Endothelial cell of umbilical vein (primary cell): ENCODE data around the gene SPATA1. TPM values are rescaled to one million over a fixed set of nuclear protein-coding genes. Genes with fewer than 3 reads are reported as not detected.

Experiments
- BruUV-seq: library from RNA; stranded (reverse); fragments of 400-500 nt; replicated peaks from 2 replicates; lab custom pipeline; 2021; lab: Mats Ljungman, UMichigan
- CTCF ChIA-PET: fragments of 300-600, 350-600 bp; sonication (Branson Sonifier 250); formaldehyde crosslinking; loops from one replicate; lab custom pipeline; 2021; ENCODE audit warnings: antibody characterized with exemption, inconsistent platforms; lab: Charles Lee
- POLR2A ChIA-PET: fragments of 300-600, 350-600 bp; sonication (Branson Sonifier 250); formaldehyde crosslinking; loops from one replicate; lab custom pipeline; 2021; ENCODE audit warnings: antibody characterized with exemption, inconsistent platforms; lab: Charles Lee
- DNase-seq: peaks from one replicate; pipeline ENCODE4 v3.0.0-alpha.2; 2011; ENCODE audit warnings: low read depth, low spot score
- FAIRE-seq: peaks from 2 replicates; lab custom pipeline; 2011; peaks lifted over from hg19 to GRCh38; lab: Jason Lieb, UNC
- H2AFZ ChIP-seq: 2 replicates; pipeline ENCODE4 v1.6.0; 2012; ENCODE audit warnings: low read depth, low read length, control low read depth, inconsistent platforms
- H3K27ac ChIP-seq: 2 replicates; pipeline ENCODE4 v1.5.1; 2011; ENCODE audit warnings: low read depth, mild to moderate bottlenecking, control low read depth, low read length, moderate library complexity; ENCODE audit not compliant: insufficient read depth
- H3K27me3 ChIP-seq, 2 experiments: 2 replicates each; pipeline versions ENCODE4 v1.6.0 to v1.6.1; 2011; ENCODE audit warnings: low read length in 2 of 2, mixed read lengths in 1 of 2; ENCODE audit not compliant: control insufficient read depth in 2 of 2, insufficient read depth in 2 of 2
- H3K36me3 ChIP-seq, 2 experiments: 2 replicates in 1 of 2; 3 replicates in 1 of 2; pipeline ENCODE4 v1.5.1; 2011; ENCODE audit warnings: low read length in 2 of 2, mild to moderate bottlenecking in 1 of 2, moderate library complexity in 1 of 2; ENCODE audit not compliant: control insufficient read depth in 2 of 2, insufficient read depth in 2 of 2; ENCODE audit errors: extremely low read depth in 1 of 2
- H3K4me1 ChIP-seq: 3 replicates; pipeline ENCODE4 v1.5.1; 2011; ENCODE audit warnings: mild to moderate bottlenecking, low read length; ENCODE audit not compliant: control insufficient read depth, insufficient read depth; ENCODE audit errors: extremely low read depth
- H3K4me2 ChIP-seq: 2 replicates; pipeline ENCODE4 v1.6.1; 2011; ENCODE audit warnings: low read length, control low read depth, mixed read lengths; ENCODE audit not compliant: insufficient read depth
- H3K4me3 ChIP-seq, 3 experiments: fragments of 200-600 bp in 1 of 3; sonication (generic), shearing (Covaris generic) in 1 of 3; replicated peaks in 1 of 3; 2 replicates each; pipeline ENCODE4 v1.5.1; 2011 to 2016; ENCODE audit warnings: control low read depth in 3 of 3, low read length in 3 of 3, mild to moderate bottlenecking in 2 of 3, inconsistent platforms in 1 of 3, low read depth in 1 of 3, moderate library complexity in 1 of 3; ENCODE audit not compliant: insufficient read depth in 1 of 3
- H3K79me2 ChIP-seq: 2 replicates; pipeline ENCODE4 v1.6.0; 2012; ENCODE audit warnings: low read length, inconsistent platforms; ENCODE audit not compliant: control insufficient read depth, insufficient read depth
- H3K9ac ChIP-seq: replicated peaks from 2 replicates; pipeline ENCODE3; 2011; ENCODE audit warnings: low read length, control low read depth; ENCODE audit not compliant: insufficient read depth; ENCODE audit errors: extremely low read depth
- H3K9me1 ChIP-seq: replicated peaks from 3 replicates; pipeline ENCODE4 v1.6.0; 2011; ENCODE audit warnings: mild to moderate bottlenecking, low read length; ENCODE audit not compliant: control insufficient read depth, insufficient read depth; ENCODE audit errors: extremely low read depth
- H3K9me3 ChIP-seq: replicated peaks from 2 replicates; pipeline ENCODE4 v1.5.1; 2012; ENCODE audit warnings: low read length, inconsistent platforms; ENCODE audit not compliant: control insufficient read depth, insufficient read depth
- H4K20me1 ChIP-seq: replicated peaks from 2 replicates; pipeline ENCODE3; 2011; ENCODE audit warnings: mild to moderate bottlenecking, low read length; ENCODE audit not compliant: control insufficient read depth, insufficient read depth; ENCODE audit errors: extremely low read depth
- CTCF ChIP-seq, 2 donors: IDR thresholded peaks; 1 replicate in 1 of 2; 2 replicates in 1 of 2; pipeline ENCODE4 v1.5.1; 2011; ENCODE audit warnings: low read length in 2 of 2, mild to moderate bottlenecking in 2 of 2, moderate library complexity in 2 of 2, control low read depth in 1 of 2, inconsistent platforms in 1 of 2, low read depth in 1 of 2; ENCODE audit not compliant: insufficient read depth in 1 of 2; ENCODE audit errors: extremely low read depth in 1 of 2
- EZH2 ChIP-seq: IDR thresholded peaks from 2 replicates; pipeline ENCODE4 v1.6.1; 2012; ENCODE audit warnings: borderline replicate concordance, low read depth, mild to moderate bottlenecking, moderate library complexity, low read length, inconsistent platforms; ENCODE audit not compliant: severe bottlenecking
- FOS ChIP-seq: IDR thresholded peaks from 2 replicates; pipeline ENCODE4 v1.6.1; 2011; ENCODE audit warnings: mild to moderate bottlenecking, low read length, moderate library complexity, borderline replicate concordance; ENCODE audit not compliant: insufficient read depth
- GATA2 ChIP-seq: IDR thresholded peaks from 2 replicates; pipeline ENCODE4 v1.7.0; 2011; ENCODE audit warnings: low read depth, mild to moderate bottlenecking, moderate library complexity, mixed read lengths, low read length; ENCODE audit not compliant: insufficient read length, insufficient read depth
- JUN ChIP-seq: IDR thresholded peaks from 2 replicates; pipeline ENCODE4 v1.6.1; 2011; ENCODE audit warnings: borderline replicate concordance, low read depth; ENCODE audit not compliant: insufficient read length, insufficient read depth
- MAX ChIP-seq: IDR thresholded peaks from 2 replicates; pipeline ENCODE4 v1.6.1; 2011; ENCODE audit not compliant: insufficient read depth, insufficient read length
- MYC ChIP-seq: IDR thresholded peaks from one replicate; pipeline ENCODE4 v1.6.1; 2011; ENCODE audit warnings: mild to moderate bottlenecking, low read depth, low read length
- POLR2A ChIP-seq: IDR thresholded peaks from 2 replicates; pipeline ENCODE4 v1.6.1; 2012; ENCODE audit warnings: low read depth, mild to moderate bottlenecking, control low read depth, low read length
- POLR2AphosphoS5 ChIP-seq: IDR thresholded peaks from 2 replicates; pipeline ENCODE4 v1.6.1; 2012; ENCODE audit warnings: low read depth, mild to moderate bottlenecking, control low read depth, low read length, moderate library complexity; ENCODE audit not compliant: insufficient read depth
- dilution Hi-C: fragments of 300-500 bp; cut with MboI; formaldehyde crosslinking; loops from one replicate; pipeline ENCODE4 v1.15.0; 2019; ENCODE audit warnings: low sequenced_read_pairs; ENCODE audit not compliant: extremely low pct_ligation_motif_present
- intact Hi-C: fragments of 100-400 bp; cut with micrococcal nuclease; formaldehyde crosslinking; loops from one replicate; pipeline ENCODE4 v1.10.0; 2022
- polyA plus RNA-seq, 4 experiments: library from polyadenylated mRNA; depleted of rRNA in 3 of 4; stranded (reverse) in 3 of 4; unstranded in 1 of 4; fragments of >200 nt; gene quantifications; 2 replicates each; pipeline versions ENCODE4 v1.2.1 to v1.2.3, GENCODE V29; 2011 to 2012; ENCODE audit warnings: missing spikeins in 1 of 4
- total RNA-seq: library from RNA; stranded (reverse); gene quantifications from 2 replicates; pipeline ENCODE4 v1.2.3, GENCODE V29; 2021

Gene SPATA1
- total and polyA plus RNA-seq, 2 donors (not counting 3 experiments of a cell fraction or from before 2014, with no cell fraction given), result 1.7 to 1.8 TPM

GRCh38 chr1:84615790-84616189 is 109.6 kb downstream of the SPATA1 start:
- ChIA-PET CTCF (interaction anchor here (1.1 kb wide), 1 partner anchor 11 kb away, joined by 4 read pairs; no protein-coding TSS in a partner anchor), POLR2A (no interaction called here)
- Histone ChIP-seq H2AFZ (no peak overlapping the region), H3K9me3 (no peaks in the 10 kb centered on the region), H3K27me3 (no peaks in the 10 kb centered on the region), H3K27ac (no peak overlapping the region), H3K9me1 (no peaks in the 10 kb centered on the region), H3K4me3 (no peak overlapping the region), H3K4me1 (peaks cover 15% of the 10 kb centered on the region), H3K36me3 (no peaks in the 10 kb centered on the region), H4K20me1 (no peaks in the 10 kb centered on the region), H3K79me2 (no peaks in the 10 kb centered on the region), H3K4me2 (no peak overlapping the region), H3K9ac (no peak overlapping the region)
- FAIRE-seq (no peak), DNase-seq (no peak)
- no TSS peak for BruUV-seq
- dilution Hi-C loops (loop anchor here (25.0 kb wide), 1 partner anchor 178 kb away; no protein-coding TSS in a partner anchor), intact Hi-C loops (loop anchor here (10.0 kb wide), 1 partner anchor 659 kb away; the partner anchor contains the start of gene BCL10)
- no peak for TF ChIP-seq MYC
- TF ChIP-seq POLR2AphosphoS5, result no peak
- no peak for TF ChIP-seq FOS
- TF ChIP-seq EZH2, result no peak
- TF ChIP-seq CTCF (IDR thresholded peaks at IDR 0.05; ENCODE audit: extremely low read depth in 1 of 2, insufficient read depth in 1 of 2, low read depth in 1 of 2, low read length in 2 of 2), result no peak
- TF ChIP-seq POLR2A, result no peak
- TF ChIP-seq GATA2, result no peak
- no peak for TF ChIP-seq MAX
- TF ChIP-seq JUN, result no peak

Other genes starting within 250 kb of the SPATA1 start
- gene SAMD13, start 204.7 kb upstream of the SPATA1 start, total RNA-seq, result 3.9 and 4.8 TPM in 2 replicates
- 0.65 and 1.2 TPM in 2 replicates for gene SAMD13, start 204.7 kb upstream of the SPATA1 start, polyA plus RNA-seq
- gene DNASE2B, start 107.9 kb upstream of the SPATA1 start, total RNA-seq, result not detected in 2 replicates
- not detected in 2 replicates for gene DNASE2B, start 107.9 kb upstream of the SPATA1 start, polyA plus RNA-seq
- gene RPF1, start 27.1 kb upstream of the SPATA1 start, total RNA-seq, result 32.6 and 34.3 TPM in 2 replicates
- gene RPF1, start 27.1 kb upstream of the SPATA1 start, polyA plus RNA-seq, result 10.9 and 15.3 TPM in 2 replicates
- gene GNG5, start 195 bp downstream of the SPATA1 start, total RNA-seq, result 172 and 175 TPM in 2 replicates
- gene GNG5, start 195 bp downstream of the SPATA1 start, polyA plus RNA-seq, result 143 and 145 TPM in 2 replicates
- gene CTBS, start 68.1 kb downstream of the SPATA1 start, total RNA-seq, result 10.7 and 14.3 TPM in 2 replicates
- 9.0 and 11.4 TPM in 2 replicates for gene CTBS, start 68.1 kb downstream of the SPATA1 start, polyA plus RNA-seq
- gene SSX2IP, start 184.1 kb downstream of the SPATA1 start, total RNA-seq, result 6.9 and 8.4 TPM in 2 replicates
- 0.60 and 0.77 TPM in 2 replicates for gene SSX2IP, start 184.1 kb downstream of the SPATA1 start, polyA plus RNA-seq